Upper lobe of left lung (tissue), 6 donors: ENCODE measurements around the gene ACVR1B. TPM values are rescaled to one million over a fixed set of nuclear protein-coding genes. Genes with fewer than 3 reads are reported as not detected.

ENCODE experiments used
- ATAC-seq, 2 donors: fragments of 200-7000 bp; cut with Tn5 transposase; one replicate each; pipeline ENCODE4 v1.9.1; 2022; ENCODE audit warnings: mild to moderate bottlenecking in 2 of 2, moderate library complexity in 2 of 2; ENCODE audit not compliant: low FRiP score in 2 of 2
- DNase-seq, 2 donors: peaks; one replicate each; pipeline ENCODE4 v3.0.0-alpha.2; 2019 to 2020
- H3K27ac ChIP-seq, 4 donors: fragments of 200-600 bp; sonication (generic); one replicate each; pipeline ENCODE4 v1.5.1; 2016 to 2019
- H3K27me3 ChIP-seq, 4 donors: fragments of 200-600 bp; sonication (generic); one replicate each; pipeline ENCODE4 v1.5.1; 2017 to 2019
- H3K36me3 ChIP-seq, 4 donors: fragments of 200-600 bp; sonication (generic); one replicate each; pipeline ENCODE4 v1.5.1; 2016 to 2019
- H3K4me1 ChIP-seq, 4 donors: fragments of 200-600 bp; sonication (generic); one replicate each; pipeline ENCODE4 v1.5.1; 2018 to 2019
- H3K4me3 ChIP-seq, 4 donors: fragments of 200-600 bp; sonication (generic); one replicate each; pipeline ENCODE4 v1.5.1; 2017 to 2019; ENCODE audit warnings: mild to moderate bottlenecking in 2 of 4, moderate library complexity in 1 of 4
- H3K9me3 ChIP-seq, 4 donors: fragments of 200-600 bp; sonication (generic); one replicate each; pipeline ENCODE4 v1.5.1; 2018 to 2019
- CTCF ChIP-seq, 6 experiments: fragments of 450-650 bp in 4 of 6; fragments of 200-600 bp in 2 of 6; sonication (generic) in 2 of 6; IDR thresholded peaks; one replicate each; pipeline ENCODE4 v1.5.1; 2016 to 2019; ENCODE audit warnings: antibody characterized with exemption in 6 of 6
- EP300 ChIP-seq, 4 donors: sonication (generic); formaldehyde crosslinking; IDR thresholded peaks; one replicate each; pipeline ENCODE4 v1.5.1; 2017; ENCODE audit warnings: antibody characterized with exemption in 4 of 4, control low read depth in 2 of 4
- POLR2A ChIP-seq, 4 donors: fragments of 450-650 bp; IDR thresholded peaks; one replicate each; pipeline ENCODE4 v1.5.1; 2016 to 2017; ENCODE audit warnings: antibody characterized with exemption in 4 of 4, mild to moderate bottlenecking in 2 of 4
- POLR2AphosphoS5 ChIP-seq, 2 donors: sonication (generic); formaldehyde crosslinking; IDR thresholded peaks; one replicate each; pipeline ENCODE4 v1.5.1; 2017; ENCODE audit warnings: antibody characterized with exemption in 2 of 2
- WGBS, 2 donors: methylation state at CpG; one replicate each; pipeline ENCODE4 v1.1.5; 2017 to 2018; 5-methylcytosine and 5-hydroxymethylcytosine counted together
- total RNA-seq, 6 donors: library from RNA; depleted of rRNA in 4 of 6; stranded (reverse); fragments of >200 nt in 4 of 6; gene quantifications; one replicate each; pipeline versions ENCODE4 v1.1.0 to v1.2.1, GENCODE V29; 2016 to 2021
- donor health status: DM: no; HTN: no; CAD: no; lungs with moderate emphysema.
- donor health status: DM: no; HTN: yes; CAD: no; lungs with severe emphysema.

ACVR1B gene
- total RNA-seq, 6 donors from 2014 or later, result 13.0 to 44.9 (median 23.6) TPM

- no peaks in the 10 kb centered on the region for H3K9me3 ChIP-seq
- no peaks in the 10 kb centered on the region for H3K36me3 ChIP-seq
- DNase-seq (no peak), ATAC-seq (peak; percentile 1 to 6)
- peak overlapping the region; percentile 95 to 99 (median 95) for H3K27ac ChIP-seq
- WGBS, 2 donors, result 33 to 43% methylated on average over 16 of the region's 23 CpGs
- H3K27me3 ChIP-seq, result peaks cover 0 to 10% (median 9%) of the 10 kb centered on the region in 4 donors
- H3K4me1 ChIP-seq, result peaks cover 29 to 52% (median 44%) of the 10 kb centered on the region in 4 donors
- peak in 1 of 6 experiments; percentile 4 for TF ChIP-seq CTCF (IDR thresholded peaks at IDR 0.05)
- TF ChIP-seq EP300 (IDR thresholded peaks at IDR 0.05), result no peak
- peak in 2 of 4 donors; percentile 4 to 13 for TF ChIP-seq POLR2A (IDR thresholded peaks at IDR 0.05)
- TF ChIP-seq POLR2AphosphoS5 (IDR thresholded peaks at IDR 0.05), result peak in 1 of 2 donors; percentile 5
- H3K4me3 ChIP-seq, result peak overlapping the region; percentile 31 to 63 (median 53)
Observed at GRCh38 chr12:51906430-51907082, 44.9 kb upstream of the ACVR1B start.

GRCh38 chr12:51907083-51907855 lies 44.2 kb upstream of the ACVR1B start, which contains the start of gene ACVRL1:
ACVRL1 (plus strand) TSS chr12:51907504; CDS start chr12:51912475, 4,971 bp downstream.
- DNase-seq (peak in 1 of 2 donors; percentile 86), ATAC-seq (peak in 1 of 2 donors; percentile 31)
- H3K9me3 ChIP-seq, result no peaks in the 10 kb centered on the region
- H3K4me3 ChIP-seq, result peak within 1 kb of the TSS; percentile 31 to 63 (median 53)
- 3 to 15% methylated on average over 24 to 48 of the region's 74 CpGs for WGBS, 2 donors
- H3K27ac ChIP-seq, result peak within 1 kb of the TSS; percentile 95 to 99 (median 95)
- H3K27me3 ChIP-seq, result peaks cover 0 to 10% (median 9%) of the 10 kb centered on the region in 4 donors
- peaks cover 33 to 59% (median 50%) of the 10 kb centered on the region in 4 donors for H3K4me1 ChIP-seq
- H3K36me3 ChIP-seq, result no peaks in the 10 kb centered on the region
- TF ChIP-seq POLR2A (IDR thresholded peaks at IDR 0.05) (peak in 2 of 4 donors; percentile 24 to 59), CTCF (IDR thresholded peaks at IDR 0.05) (no peak)

DNA sequence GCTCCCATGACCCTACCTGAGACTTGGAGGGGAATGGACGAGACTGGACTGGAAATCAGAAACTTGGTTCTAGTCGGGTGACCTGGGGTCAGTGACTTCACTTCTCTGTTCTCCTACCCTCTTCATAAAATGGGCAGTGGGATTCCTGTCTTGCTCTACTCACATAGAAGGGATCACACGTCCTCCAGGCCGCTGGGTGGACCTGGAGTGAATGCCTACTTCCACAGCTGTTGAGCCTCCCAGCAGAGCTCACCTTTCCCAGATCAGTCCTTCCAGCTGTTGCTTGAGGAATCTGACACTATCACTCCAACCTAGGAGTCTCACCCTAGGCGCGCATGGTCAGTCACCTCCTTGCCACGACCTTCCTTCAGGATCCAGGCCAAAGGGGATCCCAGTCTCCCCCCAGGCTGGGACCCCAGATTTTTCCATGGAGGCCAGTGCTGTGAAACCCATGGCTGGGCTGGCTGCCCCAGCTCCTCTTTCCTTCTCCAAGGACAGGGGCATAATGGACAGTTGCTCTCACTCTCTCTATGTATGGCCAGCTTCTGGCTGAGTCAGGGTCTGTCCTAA lies 43.6 kb upstream of the ACVR1B start:
- H3K27me3 ChIP-seq, result peaks cover 0 to 10% (median 9%) of the 10 kb centered on the region in 4 donors
- H3K4me1 ChIP-seq, result peaks cover 37 to 65% (median 55%) of the 10 kb centered on the region in 4 donors
- H3K36me3 ChIP-seq, result peaks cover 0 to 2% (median 0%) of the 10 kb centered on the region in 4 donors
- TF ChIP-seq POLR2AphosphoS5 (IDR thresholded peaks at IDR 0.05) (no peak), EP300 (IDR thresholded peaks at IDR 0.05) (no peak), CTCF (IDR thresholded peaks at IDR 0.05) (no peak), POLR2A (IDR thresholded peaks at IDR 0.05) (no peak)
- WGBS, 2 donors, result 38 to 52% methylated on average over 7 of the region's 7 CpGs
- peak overlapping the region; percentile 31 to 63 (median 53) for H3K4me3 ChIP-seq
- ATAC-seq (no peak), DNase-seq (no peak)
- peak overlapping the region; percentile 95 to 99 (median 95) for H3K27ac ChIP-seq
- H3K9me3 ChIP-seq, result no peaks in the 10 kb centered on the region

DNA sequence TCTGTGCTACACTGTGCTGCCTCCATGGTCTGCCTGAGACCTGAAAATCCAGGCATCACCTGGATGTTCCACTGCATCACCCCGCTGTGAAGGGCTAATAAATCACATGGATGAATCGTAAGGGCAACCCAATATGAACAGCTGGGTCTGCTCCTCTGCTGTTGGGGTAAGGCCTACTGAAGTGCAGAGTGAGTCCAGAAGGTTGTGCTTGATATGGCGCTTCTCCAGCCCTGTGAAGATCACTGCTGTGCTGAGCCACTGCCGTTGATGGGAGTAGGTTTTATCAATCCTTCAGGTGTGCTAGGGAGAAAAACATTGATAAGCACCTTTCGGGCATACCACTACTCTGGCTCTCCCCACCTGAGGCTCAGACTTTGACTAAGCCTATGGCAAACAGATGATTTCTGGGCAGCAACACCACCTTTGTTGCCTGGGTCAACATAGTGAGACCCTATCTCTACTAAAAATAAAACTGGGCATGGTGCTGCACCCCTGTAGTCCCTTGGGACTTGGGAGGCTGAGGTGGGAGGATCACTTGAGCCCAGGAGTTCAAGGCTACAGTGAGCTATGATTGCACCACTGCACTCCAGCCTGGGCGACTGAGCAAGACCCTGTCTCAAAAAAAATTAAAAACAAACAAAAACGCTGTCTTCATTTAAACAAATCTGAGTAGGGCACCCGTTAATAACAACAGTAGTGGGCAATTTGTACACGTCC lies 42.5 kb upstream of the ACVR1B start:
- whole genome bisulfite sequencing, 2 donors, result 69 to 73% methylated on average over 9 of the region's 9 CpGs
- ATAC-seq (no peak), DNase-seq (no peak)
- Histone ChIP-seq H3K27me3 (peaks cover 0 to 10% (median 9%) of the 10 kb centered on the region in 4 donors), H3K4me3 (peak overlapping the region in 3 of 4 donors; percentile 45 to 63 (median 61)), H3K9me3 (no peaks in the 10 kb centered on the region), H3K36me3 (peaks cover 0 to 9% (median 0%) of the 10 kb centered on the region in 4 donors), H3K27ac (peak overlapping the region; percentile 95 to 99 (median 95)), H3K4me1 (peaks cover 37 to 73% (median 65%) of the 10 kb centered on the region in 4 donors)
- TF ChIP-seq POLR2AphosphoS5 (IDR thresholded peaks at IDR 0.05) (no peak), POLR2A (IDR thresholded peaks at IDR 0.05) (no peak), CTCF (IDR thresholded peaks at IDR 0.05) (no peak), EP300 (IDR thresholded peaks at IDR 0.05) (no peak)
